GM12864 (cell line): ENCODE results near the gene TMEM221.
A peak's percentile ranks its signal among the peaks of the same experiment; 100 is the strongest.

Experiments used
- DNase-seq: peaks from one replicate; pipeline ENCODE4 v3.0.0-alpha.2; 2011; ENCODE audit warnings: low read depth
- H3K4me3 ChIP-seq: 2 replicates; pipeline ENCODE4 v1.5.1; 2011; ENCODE audit warnings: mild to moderate bottlenecking, low read depth, low read length, control low read depth
- CTCF ChIP-seq: IDR thresholded peaks from 2 replicates; pipeline ENCODE4 v1.5.1; 2011; ENCODE audit warnings: low read depth, mild to moderate bottlenecking, moderate library complexity, low read length, control low read depth, inconsistent platforms; ENCODE audit errors: missing control alignments

Gene TMEM221

GRCh38 chr19:17415121-17415520 lies 33.3 kb downstream of the TMEM221 start:
- DNase-seq, result no peak
- TF ChIP-seq CTCF, result no peak
- no peak overlapping the region for H3K4me3 ChIP-seq

- H3K4me3 ChIP-seq, result no peak overlapping the region
- no peak for DNase-seq
- no peak for TF ChIP-seq CTCF
Measured at GRCh38 chr19:17414097-17414496, 34.4 kb downstream of the TMEM221 start.

- DNase-seq, result no peak
- no peak for TF ChIP-seq CTCF
- no peak overlapping the region for H3K4me3 ChIP-seq
Measured at GRCh38 chr19:17411801-17412200, 36.7 kb downstream of the TMEM221 start.

- DNase-seq, result no peak
- TF ChIP-seq CTCF, result no peak
- no peak overlapping the region for H3K4me3 ChIP-seq
Measured at GRCh38 chr19:17409990-17410389, 38.5 kb downstream of the TMEM221 start.

GRCh38 chr19:17406887-17407196 lies 41.6 kb downstream of the TMEM221 start:
- H3K4me3 ChIP-seq, result peak overlapping the region; percentile 75
- no peak for DNase-seq

GRCh38 chr19:17406046-17406886 lies 42.2 kb downstream of the TMEM221 start:
- DNase-seq, result no peak
- peak overlapping the region; percentile 75 for H3K4me3 ChIP-seq
- no peak for TF ChIP-seq CTCF

More at GRCh38 chr19:17406887-17407196, 41.6 kb downstream of the TMEM221 start:
- TF ChIP-seq CTCF, result no peak
